OCI-LY1 (cell line): ENCODE measurements around the gene SDK1.

Experiments
- H2AFZ ChIP-seq: fragments of 200-600 bp; sonication (generic), shearing (Covaris generic); 2 replicates; pipeline ENCODE4 v1.6.0; 2014; ENCODE audit warnings: antibody characterized with exemption, mild to moderate bottlenecking, low read length
- H3F3A ChIP-seq: fragments of 200-600 bp; sonication (generic), shearing (Covaris generic); 2 replicates; pipeline ENCODE4 v1.6.0; 2014; ENCODE audit warnings: mild to moderate bottlenecking, antibody characterized with exemption, low read length, moderate library complexity; ENCODE audit not compliant: insufficient read depth
- H3K27ac ChIP-seq: fragments of 200-600 bp; sonication (generic); 2 replicates; pipeline ENCODE4 v1.5.1; 2014; ENCODE audit warnings: low read length, mixed run types, mild to moderate bottlenecking, low read depth; ENCODE audit not compliant: poor library complexity, severe bottlenecking
- H3K27me3 ChIP-seq: fragments of 200-600 bp; sonication (generic); 2 replicates; pipeline ENCODE4 v1.6.0; 2014; ENCODE audit warnings: antibody characterized with exemption, mild to moderate bottlenecking, low read length, moderate library complexity; ENCODE audit not compliant: insufficient read depth
- H3K36me3 ChIP-seq: fragments of 200-600 bp; sonication (generic); 2 replicates; pipeline ENCODE4 v1.6.1; 2014; ENCODE audit warnings: mild to moderate bottlenecking, antibody characterized with exemption, low read length, moderate library complexity, mixed read lengths; ENCODE audit not compliant: insufficient read depth
- H3K4me1 ChIP-seq: fragments of 200-600 bp; sonication (generic); 2 replicates; pipeline ENCODE4 v1.5.1; 2014; ENCODE audit warnings: mild to moderate bottlenecking, low read length, moderate library complexity; ENCODE audit not compliant: insufficient read depth, severe bottlenecking
- H3K4me2 ChIP-seq: fragments of 200-600 bp; sonication (generic), shearing (Covaris generic); 2 replicates; pipeline ENCODE4 v1.6.1; 2014; ENCODE audit warnings: low read length
- H3K4me3 ChIP-seq: fragments of 200-600 bp; sonication (generic); 2 replicates; pipeline ENCODE4 v1.5.1; 2014; ENCODE audit warnings: low read length, low read depth, mild to moderate bottlenecking, mixed read lengths; ENCODE audit not compliant: poor library complexity, severe bottlenecking
- H3K79me2 ChIP-seq: fragments of 200-600 bp; shearing (Covaris generic); 2 replicates; pipeline ENCODE4 v1.6.1; 2016; ENCODE audit warnings: mixed run types, low read length, mixed read lengths; ENCODE audit not compliant: insufficient read depth
- H3K9ac ChIP-seq: fragments of 200-600 bp; sonication (generic), shearing (Covaris generic); 2 replicates; pipeline ENCODE4 v1.6.1; 2014; ENCODE audit warnings: mild to moderate bottlenecking, low read length, mixed read lengths
- H3K9me2 ChIP-seq: fragments of 200-600 bp; sonication (generic), shearing (Covaris generic); 2 replicates; pipeline ENCODE4 v1.6.1; 2014; ENCODE audit warnings: low read depth, mild to moderate bottlenecking, low read length, mixed read lengths
- H3K9me3 ChIP-seq: fragments of 200-600 bp; shearing (Covaris generic); 2 replicates; pipeline ENCODE4 v1.6.1; 2014; ENCODE audit warnings: low read length, mixed read lengths
- H4K20me1 ChIP-seq: fragments of 200-600 bp; sonication (generic), shearing (Covaris generic); 2 replicates; pipeline ENCODE4 v1.6.0; 2016; ENCODE audit warnings: mild to moderate bottlenecking, low read length; ENCODE audit not compliant: insufficient read depth
- EZH2 ChIP-seq: fragments of 200-600 bp; sonication (generic), shearing (Covaris generic); IDR thresholded peaks from 2 replicates; pipeline ENCODE4 v1.8.0; 2017; ENCODE audit warnings: borderline replicate concordance, mixed run types, mild to moderate bottlenecking, antibody characterized with exemption, low read length, moderate library complexity, mixed read lengths
- TF ChIP-seq, protein P1 (sequence below): fragments of 200-600 bp; sonication (generic), shearing (Covaris generic); IDR thresholded peaks from 2 replicates; pipeline ENCODE4 v1.5.1; 2017; ENCODE audit warnings: mild to moderate bottlenecking, antibody characterized with exemption, low read length, moderate library complexity, mixed read lengths

Gene SDK1

DNA sequence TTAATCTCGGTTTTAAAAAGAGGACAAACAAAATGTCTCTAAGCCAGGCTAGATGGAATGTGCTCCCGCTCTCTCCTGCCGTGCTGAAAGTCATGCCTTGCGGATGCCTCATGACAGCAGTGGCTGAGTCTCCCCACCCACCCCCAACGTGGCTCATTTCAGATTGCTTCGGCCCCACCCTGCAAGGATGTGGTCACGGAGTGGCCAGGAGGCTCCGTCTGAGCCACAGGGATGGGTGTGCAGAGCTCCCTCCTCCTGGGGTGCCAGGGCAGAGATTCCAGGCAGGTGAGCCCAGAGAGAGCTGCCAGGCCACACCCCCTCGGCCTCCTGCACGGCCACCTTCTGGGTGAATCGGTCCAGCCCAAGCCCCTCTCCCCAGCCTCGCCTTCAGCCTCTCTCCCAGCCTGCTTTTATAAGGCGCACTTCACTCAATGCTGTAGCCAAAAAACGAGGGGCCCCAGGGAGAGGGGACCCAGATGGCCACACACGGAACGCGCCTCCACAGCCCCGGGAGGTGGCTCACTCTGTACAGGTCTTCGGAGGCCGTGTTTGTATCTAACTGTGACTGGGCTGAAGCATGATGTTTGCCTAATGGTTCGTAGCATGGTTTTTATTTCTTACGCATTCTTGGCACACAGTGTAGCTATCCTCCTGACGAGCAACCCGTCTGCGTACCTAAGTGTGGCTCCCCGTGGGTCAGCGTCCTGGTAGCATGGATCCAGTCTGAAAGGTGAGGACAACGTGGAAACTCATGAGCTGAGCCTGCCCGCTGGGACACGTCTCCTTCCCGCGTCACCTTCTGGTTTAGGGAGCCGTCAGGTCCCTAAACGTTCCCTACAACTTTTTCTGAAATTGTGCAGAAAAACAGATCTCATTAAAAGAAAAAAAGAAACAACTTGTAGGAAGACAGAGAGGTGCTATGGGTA, 967.3 kb downstream of the SDK1 start:
- Histone ChIP-seq H3K9ac (no peak overlapping the region), H3K79me2 (no peaks in the 10 kb centered on the region), H3K36me3 (no peaks in the 10 kb centered on the region), H2AFZ (no peak overlapping the region), H3K4me2 (no peak overlapping the region), H3K4me1 (no peaks in the 10 kb centered on the region), H3F3A (no peaks in the 10 kb centered on the region), H3K27me3 (no peaks in the 10 kb centered on the region), H3K4me3 (no peak overlapping the region), H3K9me3 (no peaks in the 10 kb centered on the region), H3K27ac (no peak overlapping the region), H4K20me1 (no peaks in the 10 kb centered on the region), H3K9me2 (no peaks in the 10 kb centered on the region)
- no peak for TF ChIP-seq EZH2
- TF ChIP-seq, protein P1, sequence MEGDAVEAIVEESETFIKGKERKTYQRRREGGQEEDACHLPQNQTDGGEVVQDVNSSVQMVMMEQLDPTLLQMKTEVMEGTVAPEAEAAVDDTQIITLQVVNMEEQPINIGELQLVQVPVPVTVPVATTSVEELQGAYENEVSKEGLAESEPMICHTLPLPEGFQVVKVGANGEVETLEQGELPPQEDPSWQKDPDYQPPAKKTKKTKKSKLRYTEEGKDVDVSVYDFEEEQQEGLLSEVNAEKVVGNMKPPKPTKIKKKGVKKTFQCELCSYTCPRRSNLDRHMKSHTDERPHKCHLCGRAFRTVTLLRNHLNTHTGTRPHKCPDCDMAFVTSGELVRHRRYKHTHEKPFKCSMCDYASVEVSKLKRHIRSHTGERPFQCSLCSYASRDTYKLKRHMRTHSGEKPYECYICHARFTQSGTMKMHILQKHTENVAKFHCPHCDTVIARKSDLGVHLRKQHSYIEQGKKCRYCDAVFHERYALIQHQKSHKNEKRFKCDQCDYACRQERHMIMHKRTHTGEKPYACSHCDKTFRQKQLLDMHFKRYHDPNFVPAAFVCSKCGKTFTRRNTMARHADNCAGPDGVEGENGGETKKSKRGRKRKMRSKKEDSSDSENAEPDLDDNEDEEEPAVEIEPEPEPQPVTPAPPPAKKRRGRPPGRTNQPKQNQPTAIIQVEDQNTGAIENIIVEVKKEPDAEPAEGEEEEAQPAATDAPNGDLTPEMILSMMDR = no peak

DNA sequence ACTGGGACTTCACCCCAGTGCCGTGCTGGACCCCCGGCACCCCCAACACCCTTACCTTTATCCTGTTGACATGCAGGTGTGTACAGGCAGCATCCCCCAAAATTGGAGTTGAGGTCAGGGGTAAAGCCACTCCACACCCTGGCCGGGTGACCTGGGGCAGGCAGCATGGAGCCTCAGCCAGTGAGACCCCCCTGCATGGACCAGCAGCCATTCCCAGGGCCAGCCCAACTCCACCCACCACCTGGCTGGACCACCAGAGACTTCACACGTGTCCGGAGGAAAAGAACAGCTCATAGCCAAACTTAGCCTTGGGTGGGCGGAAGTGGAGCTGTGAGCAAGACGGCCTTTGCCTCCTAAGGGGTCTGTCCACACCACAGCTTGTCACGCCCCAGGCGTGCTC, 968.0 kb downstream of the SDK1 start:
- H3K9ac ChIP-seq = no peak overlapping the region
- no peak overlapping the region for H2AFZ ChIP-seq
- H3K36me3 ChIP-seq = no peaks in the 10 kb centered on the region
- no peaks in the 10 kb centered on the region for H3K79me2 ChIP-seq
- H3F3A ChIP-seq = no peaks in the 10 kb centered on the region
- TF ChIP-seq EZH2 = no peak
- TF ChIP-seq, protein P1 = no peak
- no peaks in the 10 kb centered on the region for H3K9me3 ChIP-seq
- no peak overlapping the region for H3K4me3 ChIP-seq
- no peaks in the 10 kb centered on the region for H4K20me1 ChIP-seq
- no peaks in the 10 kb centered on the region for H3K4me1 ChIP-seq
- H3K9me2 ChIP-seq = no peaks in the 10 kb centered on the region
- H3K4me2 ChIP-seq = no peak overlapping the region
- no peaks in the 10 kb centered on the region for H3K27me3 ChIP-seq
- H3K27ac ChIP-seq = no peak overlapping the region

DNA sequence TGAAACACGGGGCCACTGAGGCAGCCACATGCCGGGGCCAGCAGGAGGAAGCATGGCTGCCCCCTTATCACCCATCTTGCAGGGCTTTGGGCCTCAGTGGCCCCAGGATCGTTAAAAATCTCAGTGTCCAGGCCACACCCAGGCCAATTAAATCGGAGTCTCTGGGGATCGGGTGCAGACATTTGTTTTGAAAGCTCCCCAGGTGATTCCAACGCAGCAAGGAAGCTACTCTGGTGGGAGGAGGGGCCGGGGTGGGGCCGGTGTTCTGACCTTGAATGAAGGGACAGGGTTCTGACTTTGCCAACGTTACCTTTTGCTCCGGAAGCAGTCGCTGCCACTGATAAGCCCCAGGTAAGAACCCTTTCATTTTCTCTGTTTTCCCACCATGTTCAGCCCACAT, 968.7 kb downstream of the SDK1 start:
- Histone ChIP-seq H3K27me3 (no peaks in the 10 kb centered on the region), H2AFZ (no peak overlapping the region), H4K20me1 (no peaks in the 10 kb centered on the region), H3K36me3 (no peaks in the 10 kb centered on the region), H3K4me3 (no peak overlapping the region), H3K9me2 (no peaks in the 10 kb centered on the region), H3K9me3 (no peaks in the 10 kb centered on the region), H3K9ac (no peak overlapping the region), H3K4me1 (no peaks in the 10 kb centered on the region), H3K27ac (no peak overlapping the region), H3K79me2 (no peaks in the 10 kb centered on the region), H3F3A (no peaks in the 10 kb centered on the region), H3K4me2 (no peak overlapping the region)
- TF ChIP-seq, protein P1 = no peak
- TF ChIP-seq EZH2 = no peak
